HEK293 (cell line): ENCODE data around the gene CHCHD10.

Experiments used
- CTCF ChIA-PET: fragments of 350-600 bp; formaldehyde crosslinking; extraction: SDS; loops from one replicate; lab custom pipeline; 2021; ENCODE audit warnings: antibody characterized with exemption; lab: Yijun Ruan, JAX
- POLR2A ChIA-PET: fragments of 300-600 bp; formaldehyde crosslinking; extraction: SDS; loops from one replicate; lab custom pipeline; 2020; ENCODE audit warnings: antibody characterized with exemption, inconsistent platforms; lab: Yijun Ruan, JAX
- H3K27ac ChIP-seq: fragments of 200-500 bp; sonication (Bioruptor generic); 2 replicates; pipeline ENCODE4 v1.5.1; 2014; ENCODE audit warnings: low read depth, low read length, control low read depth, inconsistent platforms; ENCODE audit errors: extremely low read depth
- H3K36me3 ChIP-seq, 2 experiments: fragments of 200-500 bp in 1 of 2; sonication (Bioruptor generic) in 1 of 2; 1 replicate in 1 of 2; 2 replicates in 1 of 2; pipeline ENCODE4 v1.5.1; 2014 to 2017; ENCODE audit warnings: inconsistent platforms in 2 of 2, low read length in 2 of 2; ENCODE audit not compliant: control insufficient read depth in 2 of 2, insufficient read depth in 1 of 2
- H3K4me1 ChIP-seq: fragments of 200-500 bp; sonication (Bioruptor generic); 2 replicates; pipeline ENCODE4 v1.5.1; 2014; ENCODE audit warnings: mild to moderate bottlenecking, low read length, inconsistent platforms; ENCODE audit not compliant: control insufficient read depth, insufficient read depth
- H3K4me3 ChIP-seq: 2 replicates; pipeline ENCODE4 v1.5.1; 2011; ENCODE audit warnings: low read depth, mild to moderate bottlenecking, control low read depth, low read length, moderate library complexity
- H3K9me3 ChIP-seq: fragments of 200-500 bp; sonication (Bioruptor generic); 2 replicates; pipeline ENCODE4 v1.5.1; 2014; ENCODE audit warnings: low read depth, low read length, inconsistent platforms; ENCODE audit not compliant: control insufficient read depth, insufficient read depth
- FEZF1 ChIP-seq: fragments of 450-650 bp; formaldehyde crosslinking; IDR thresholded peaks from 2 replicates; pipeline ENCODE4 v1.5.1; 2016; ENCODE audit warnings: missing biosample characterization, missing genetic modification characterization
- KLF1 ChIP-seq: fragments of 450-650 bp; formaldehyde crosslinking; IDR thresholded peaks from 2 replicates; pipeline ENCODE4 v1.5.1; 2016; ENCODE audit warnings: missing biosample characterization, missing genetic modification characterization
- KLF9 ChIP-seq: fragments of 450-650 bp; formaldehyde crosslinking; IDR thresholded peaks from 2 replicates; pipeline ENCODE4 v1.5.1; 2016; ENCODE audit warnings: missing biosample characterization, missing genetic modification characterization, low read depth
- MZF1 ChIP-seq: fragments of 450-650 bp; formaldehyde crosslinking; IDR thresholded peaks from 2 replicates; pipeline ENCODE4 v1.5.1; 2017; ENCODE audit warnings: missing biosample characterization, missing genetic modification characterization, borderline replicate concordance
- SCRT1 ChIP-seq: fragments of 450-650 bp; formaldehyde crosslinking; IDR thresholded peaks from 2 replicates; pipeline ENCODE4 v1.5.1; 2016; ENCODE audit warnings: missing biosample characterization, missing genetic modification characterization, borderline replicate concordance
- SP7 ChIP-seq: fragments of 450-650 bp; formaldehyde crosslinking; IDR thresholded peaks from 2 replicates; pipeline ENCODE4 v1.5.1; 2016; ENCODE audit warnings: missing biosample characterization, missing genetic modification characterization
- YY2 ChIP-seq: fragments of 450-650 bp; formaldehyde crosslinking; IDR thresholded peaks from 2 replicates; pipeline ENCODE4 v1.5.1; 2016; ENCODE audit warnings: missing biosample characterization, missing genetic modification characterization
- ZBTB20 ChIP-seq: fragments of 450-650 bp; formaldehyde crosslinking; IDR thresholded peaks from 2 replicates; pipeline ENCODE4 v1.5.1; 2016; ENCODE audit warnings: missing biosample characterization, missing genetic modification characterization
- ZNF121 ChIP-seq: fragments of 450-650 bp; formaldehyde crosslinking; IDR thresholded peaks from 2 replicates; pipeline ENCODE4 v1.5.1; 2016; ENCODE audit warnings: missing biosample characterization, missing genetic modification characterization
- ZNF335 ChIP-seq: fragments of 450-650 bp; formaldehyde crosslinking; conservative IDR thresholded peaks from 2 replicates; pipeline ENCODE4 v1.5.1; 2016; ENCODE audit warnings: missing biosample characterization, missing genetic modification characterization
- ZNF37A ChIP-seq: fragments of 450-650 bp; IDR thresholded peaks from 2 replicates; pipeline ENCODE4 v1.5.1; 2018; ENCODE audit warnings: missing biosample characterization, missing genetic modification characterization
- ZNF391 ChIP-seq: fragments of 450-650 bp; formaldehyde crosslinking; IDR thresholded peaks from 2 replicates; pipeline ENCODE4 v1.5.1; 2016; ENCODE audit warnings: low read depth, missing biosample characterization, missing genetic modification characterization, borderline replicate concordance
- ZNF426 ChIP-seq: fragments of 450-650 bp; formaldehyde crosslinking; IDR thresholded peaks from 2 replicates; pipeline ENCODE4 v1.5.1; 2017; ENCODE audit warnings: missing biosample characterization, missing genetic modification characterization, mild to moderate bottlenecking, inconsistent platforms, moderate library complexity
- ZNF501 ChIP-seq: fragments of 450-650 bp; formaldehyde crosslinking; IDR thresholded peaks from 2 replicates; pipeline ENCODE4 v1.5.1; 2016; ENCODE audit warnings: missing biosample characterization, missing genetic modification characterization
- ZNF701 ChIP-seq: fragments of 450-650 bp; formaldehyde crosslinking; IDR thresholded peaks from 2 replicates; pipeline ENCODE4 v1.5.1; 2016; ENCODE audit warnings: missing biosample characterization, missing genetic modification characterization
- TF ChIP-seq, protein P1 (sequence below): fragments of 450-650 bp; formaldehyde crosslinking; IDR thresholded peaks from 2 replicates; pipeline ENCODE4 v1.5.1; 2016; ENCODE audit warnings: missing biosample characterization, missing genetic modification characterization
- TF ChIP-seq, protein P2 (sequence below): fragments of 450-650 bp; formaldehyde crosslinking; IDR thresholded peaks from 2 replicates; pipeline ENCODE4 v1.5.1; 2016; ENCODE audit warnings: missing biosample characterization, missing genetic modification characterization
- TF ChIP-seq, protein P3 (sequence below): fragments of 450-650 bp; formaldehyde crosslinking; conservative IDR thresholded peaks from 2 replicates; pipeline ENCODE4 v1.5.1; 2016; ENCODE audit warnings: low read depth, missing biosample characterization, missing genetic modification characterization
- TF ChIP-seq, protein P4 (sequence below): fragments of 450-650 bp; formaldehyde crosslinking; IDR thresholded peaks from 2 replicates; pipeline ENCODE4 v1.5.1; 2016; ENCODE audit warnings: missing biosample characterization, missing genetic modification characterization
- TF ChIP-seq, protein P5 (sequence below): fragments of 450-650 bp; formaldehyde crosslinking; IDR thresholded peaks from 2 replicates; pipeline ENCODE4 v1.5.1; 2016; ENCODE audit warnings: missing biosample characterization, missing genetic modification characterization
- TF ChIP-seq, protein P6 (sequence below): fragments of 450-650 bp; formaldehyde crosslinking; IDR thresholded peaks from 2 replicates; pipeline ENCODE4 v1.5.1; 2016; ENCODE audit warnings: missing biosample characterization, missing genetic modification characterization

Gene CHCHD10

DNA sequence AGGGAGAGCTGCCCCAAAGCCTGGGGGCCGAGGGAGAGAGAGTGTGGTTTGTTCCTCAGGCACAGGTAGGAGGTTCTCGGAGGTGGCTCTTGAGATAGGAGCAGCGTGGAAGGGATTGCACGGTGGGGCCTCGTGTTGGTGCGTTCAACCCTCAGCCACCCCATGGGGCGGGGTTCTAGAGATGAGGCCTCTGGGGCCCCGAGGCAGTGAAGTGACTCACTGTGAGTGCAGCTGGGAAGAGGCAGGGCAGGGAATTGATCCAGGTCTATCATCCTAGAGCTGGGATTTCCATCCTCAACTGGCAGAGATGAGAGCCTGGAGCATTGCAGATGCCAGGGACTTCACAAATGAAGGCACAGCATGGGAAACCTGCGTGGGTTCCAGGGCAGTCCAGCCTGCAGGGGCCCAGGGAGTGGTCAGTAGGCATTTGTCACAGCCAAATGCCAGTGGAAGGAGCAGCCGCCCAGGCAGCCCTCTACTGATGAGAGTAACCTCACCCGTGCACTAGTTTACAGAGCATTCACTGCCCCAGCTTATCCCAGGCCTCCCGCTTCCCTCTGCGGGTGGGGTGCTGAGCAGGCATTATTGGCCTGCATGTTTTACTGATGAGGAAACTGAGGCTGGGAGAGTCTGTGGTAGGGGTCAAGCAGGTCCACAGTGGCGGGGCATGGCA, 13.9 kb upstream of the CHCHD10 start (continued):
- TF ChIP-seq FEZF1 (0 out of 2 replicates have a peak, but pooled peaks have one; percentile 22), ZBTB20 (tag by site-specific recombination) (peak; percentile 43; the same call in 1 of the 2 replicates), ZNF335 (peak; percentile 42), ZNF701 (tag by site-specific recombination) (no peak), SP7 (tag by site-specific recombination) (0 out of 2 replicates have a peak, but pooled peaks have one; percentile 23), KLF1 (peak; percentile 64), ZNF37A (tag by site-specific recombination) (no peak), SCRT1 (tag by site-specific recombination) (no peak)
- TF ChIP-seq, protein P1, sequence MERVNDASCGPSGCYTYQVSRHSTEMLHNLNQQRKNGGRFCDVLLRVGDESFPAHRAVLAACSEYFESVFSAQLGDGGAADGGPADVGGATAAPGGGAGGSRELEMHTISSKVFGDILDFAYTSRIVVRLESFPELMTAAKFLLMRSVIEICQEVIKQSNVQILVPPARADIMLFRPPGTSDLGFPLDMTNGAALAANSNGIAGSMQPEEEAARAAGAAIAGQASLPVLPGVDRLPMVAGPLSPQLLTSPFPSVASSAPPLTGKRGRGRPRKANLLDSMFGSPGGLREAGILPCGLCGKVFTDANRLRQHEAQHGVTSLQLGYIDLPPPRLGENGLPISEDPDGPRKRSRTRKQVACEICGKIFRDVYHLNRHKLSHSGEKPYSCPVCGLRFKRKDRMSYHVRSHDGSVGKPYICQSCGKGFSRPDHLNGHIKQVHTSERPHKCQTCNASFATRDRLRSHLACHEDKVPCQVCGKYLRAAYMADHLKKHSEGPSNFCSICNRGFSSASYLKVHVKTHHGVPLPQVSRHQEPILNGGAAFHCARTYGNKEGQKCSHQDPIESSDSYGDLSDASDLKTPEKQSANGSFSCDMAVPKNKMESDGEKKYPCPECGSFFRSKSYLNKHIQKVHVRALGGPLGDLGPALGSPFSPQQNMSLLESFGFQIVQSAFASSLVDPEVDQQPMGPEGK, result 0 out of 2 replicates have a peak, but pooled peaks have one; percentile 7

DNA sequence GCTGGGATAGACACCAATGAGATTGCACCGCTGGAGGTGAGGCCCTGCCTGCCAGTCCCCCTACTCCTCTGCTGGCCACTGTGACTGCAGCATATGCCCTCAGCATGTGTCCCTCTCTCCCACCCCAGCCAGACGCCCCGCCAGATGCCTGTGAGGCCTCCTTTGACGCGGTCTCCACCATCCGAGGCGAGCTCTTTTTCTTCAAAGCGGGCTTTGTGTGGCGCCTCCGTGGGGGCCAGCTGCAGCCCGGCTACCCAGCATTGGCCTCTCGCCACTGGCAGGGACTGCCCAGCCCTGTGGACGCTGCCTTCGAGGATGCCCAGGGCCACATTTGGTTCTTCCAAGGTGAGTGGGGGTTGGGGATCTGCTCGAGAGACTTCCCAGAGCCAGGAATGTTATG, 13.3 kb upstream of the CHCHD10 start:
- H3K9me3 ChIP-seq, result no peaks in the 10 kb centered on the region
- ChIA-PET CTCF (interaction anchor here (1.6 kb wide), 1 partner anchor 8 kb away, joined by 4 read pairs; no protein-coding TSS in a partner anchor), POLR2A (interaction anchor here (0.7 kb wide), 1 partner anchor 114 kb away, joined by 3 read pairs; the partner anchor contains the start of gene MIF)
- no peak overlapping the region for H3K27ac ChIP-seq
- no peaks in the 10 kb centered on the region for H3K36me3 ChIP-seq
- H3K4me3 ChIP-seq, result no peak overlapping the region
- no peak for TF ChIP-seq ZNF426 (tag by site-specific recombination)
- no peak for TF ChIP-seq ZNF501 (tag by site-specific recombination)
- TF ChIP-seq, protein P2, sequence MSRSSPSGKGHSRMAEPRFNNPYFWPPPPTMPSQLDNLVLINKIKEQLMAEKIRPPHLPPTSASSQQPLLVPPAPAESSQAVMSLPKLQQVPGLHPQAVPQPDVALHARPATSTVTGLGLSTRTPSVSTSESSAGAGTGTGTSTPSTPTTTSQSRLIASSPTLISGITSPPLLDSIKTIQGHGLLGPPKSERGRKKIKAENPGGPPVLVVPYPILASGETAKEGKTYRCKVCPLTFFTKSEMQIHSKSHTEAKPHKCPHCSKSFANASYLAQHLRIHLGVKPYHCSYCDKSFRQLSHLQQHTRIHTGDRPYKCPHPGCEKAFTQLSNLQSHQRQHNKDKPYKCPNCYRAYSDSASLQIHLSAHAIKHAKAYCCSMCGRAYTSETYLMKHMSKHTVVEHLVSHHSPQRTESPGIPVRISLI, result no peak
- TF ChIP-seq, protein P3, sequence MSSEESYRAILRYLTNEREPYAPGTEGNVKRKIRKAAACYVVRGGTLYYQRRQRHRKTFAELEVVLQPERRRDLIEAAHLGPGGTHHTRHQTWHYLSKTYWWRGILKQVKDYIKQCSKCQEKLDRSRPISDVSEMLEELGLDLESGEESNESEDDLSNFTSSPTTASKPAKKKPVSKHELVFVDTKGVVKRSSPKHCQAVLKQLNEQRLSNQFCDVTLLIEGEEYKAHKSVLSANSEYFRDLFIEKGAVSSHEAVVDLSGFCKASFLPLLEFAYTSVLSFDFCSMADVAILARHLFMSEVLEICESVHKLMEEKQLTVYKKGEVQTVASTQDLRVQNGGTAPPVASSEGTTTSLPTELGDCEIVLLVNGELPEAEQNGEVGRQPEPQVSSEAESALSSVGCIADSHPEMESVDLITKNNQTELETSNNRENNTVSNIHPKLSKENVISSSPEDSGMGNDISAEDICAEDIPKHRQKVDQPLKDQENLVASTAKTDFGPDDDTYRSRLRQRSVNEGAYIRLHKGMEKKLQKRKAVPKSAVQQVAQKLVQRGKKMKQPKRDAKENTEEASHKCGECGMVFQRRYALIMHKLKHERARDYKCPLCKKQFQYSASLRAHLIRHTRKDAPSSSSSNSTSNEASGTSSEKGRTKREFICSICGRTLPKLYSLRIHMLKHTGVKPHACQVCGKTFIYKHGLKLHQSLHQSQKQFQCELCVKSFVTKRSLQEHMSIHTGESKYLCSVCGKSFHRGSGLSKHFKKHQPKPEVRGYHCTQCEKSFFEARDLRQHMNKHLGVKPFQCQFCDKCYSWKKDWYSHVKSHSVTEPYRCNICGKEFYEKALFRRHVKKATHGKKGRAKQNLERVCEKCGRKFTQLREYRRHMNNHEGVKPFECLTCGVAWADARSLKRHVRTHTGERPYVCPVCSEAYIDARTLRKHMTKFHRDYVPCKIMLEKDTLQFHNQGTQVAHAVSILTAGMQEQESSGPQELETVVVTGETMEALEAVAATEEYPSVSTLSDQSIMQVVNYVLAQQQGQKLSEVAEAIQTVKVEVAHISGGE (tag by site-specific recombination), result no peak
- no peak for TF ChIP-seq YY2 (tag by site-specific recombination)
- TF ChIP-seq MZF1 (tag by site-specific recombination), result no peak
- no peak for TF ChIP-seq KLF9
- no peak for TF ChIP-seq ZNF391 (tag by site-specific recombination)
- TF ChIP-seq, protein P4, sequence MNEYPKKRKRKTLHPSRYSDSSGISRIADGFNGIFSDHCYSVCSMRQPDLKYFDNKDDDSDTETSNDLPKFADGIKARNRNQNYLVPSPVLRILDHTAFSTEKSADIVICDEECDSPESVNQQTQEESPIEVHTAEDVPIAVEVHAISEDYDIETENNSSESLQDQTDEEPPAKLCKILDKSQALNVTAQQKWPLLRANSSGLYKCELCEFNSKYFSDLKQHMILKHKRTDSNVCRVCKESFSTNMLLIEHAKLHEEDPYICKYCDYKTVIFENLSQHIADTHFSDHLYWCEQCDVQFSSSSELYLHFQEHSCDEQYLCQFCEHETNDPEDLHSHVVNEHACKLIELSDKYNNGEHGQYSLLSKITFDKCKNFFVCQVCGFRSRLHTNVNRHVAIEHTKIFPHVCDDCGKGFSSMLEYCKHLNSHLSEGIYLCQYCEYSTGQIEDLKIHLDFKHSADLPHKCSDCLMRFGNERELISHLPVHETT (tag by site-specific recombination), result no peak
- TF ChIP-seq, protein P5, sequence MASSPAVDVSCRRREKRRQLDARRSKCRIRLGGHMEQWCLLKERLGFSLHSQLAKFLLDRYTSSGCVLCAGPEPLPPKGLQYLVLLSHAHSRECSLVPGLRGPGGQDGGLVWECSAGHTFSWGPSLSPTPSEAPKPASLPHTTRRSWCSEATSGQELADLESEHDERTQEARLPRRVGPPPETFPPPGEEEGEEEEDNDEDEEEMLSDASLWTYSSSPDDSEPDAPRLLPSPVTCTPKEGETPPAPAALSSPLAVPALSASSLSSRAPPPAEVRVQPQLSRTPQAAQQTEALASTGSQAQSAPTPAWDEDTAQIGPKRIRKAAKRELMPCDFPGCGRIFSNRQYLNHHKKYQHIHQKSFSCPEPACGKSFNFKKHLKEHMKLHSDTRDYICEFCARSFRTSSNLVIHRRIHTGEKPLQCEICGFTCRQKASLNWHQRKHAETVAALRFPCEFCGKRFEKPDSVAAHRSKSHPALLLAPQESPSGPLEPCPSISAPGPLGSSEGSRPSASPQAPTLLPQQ (tag by site-specific recombination), result no peak
- no peak for TF ChIP-seq ZNF121 (tag by site-specific recombination)
- TF ChIP-seq, protein P6, sequence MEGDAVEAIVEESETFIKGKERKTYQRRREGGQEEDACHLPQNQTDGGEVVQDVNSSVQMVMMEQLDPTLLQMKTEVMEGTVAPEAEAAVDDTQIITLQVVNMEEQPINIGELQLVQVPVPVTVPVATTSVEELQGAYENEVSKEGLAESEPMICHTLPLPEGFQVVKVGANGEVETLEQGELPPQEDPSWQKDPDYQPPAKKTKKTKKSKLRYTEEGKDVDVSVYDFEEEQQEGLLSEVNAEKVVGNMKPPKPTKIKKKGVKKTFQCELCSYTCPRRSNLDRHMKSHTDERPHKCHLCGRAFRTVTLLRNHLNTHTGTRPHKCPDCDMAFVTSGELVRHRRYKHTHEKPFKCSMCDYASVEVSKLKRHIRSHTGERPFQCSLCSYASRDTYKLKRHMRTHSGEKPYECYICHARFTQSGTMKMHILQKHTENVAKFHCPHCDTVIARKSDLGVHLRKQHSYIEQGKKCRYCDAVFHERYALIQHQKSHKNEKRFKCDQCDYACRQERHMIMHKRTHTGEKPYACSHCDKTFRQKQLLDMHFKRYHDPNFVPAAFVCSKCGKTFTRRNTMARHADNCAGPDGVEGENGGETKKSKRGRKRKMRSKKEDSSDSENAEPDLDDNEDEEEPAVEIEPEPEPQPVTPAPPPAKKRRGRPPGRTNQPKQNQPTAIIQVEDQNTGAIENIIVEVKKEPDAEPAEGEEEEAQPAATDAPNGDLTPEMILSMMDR (tag by site-specific recombination), result no peak
- TF ChIP-seq ZNF37A (tag by site-specific recombination), result no peak
- H3K4me1 ChIP-seq, result no peaks in the 10 kb centered on the region; the same call in 1 of the 2 replicates
